K562 (cell line): ENCODE measurements around the gene RBPJL. TPM values are rescaled to one million over a fixed set of nuclear protein-coding genes. Genes with fewer than 3 reads are reported as not detected.

Experiments used
- ATF7 ChIP-seq: fragments of 450-650 bp; IDR thresholded peaks from 2 replicates; pipeline ENCODE4 v1.7.1; 2014; ENCODE audit warnings: mild to moderate bottlenecking, moderate library complexity
- DACH1 ChIP-seq: fragments of 450-650 bp; IDR thresholded peaks from 2 replicates; pipeline ENCODE4 v1.6.1; 2018; ENCODE audit not compliant: partially characterized antibody
- DLX4 ChIP-seq: fragments of 250-450 bp; sonication (Bioruptor Pico); IDR thresholded peaks from 2 replicates; pipeline ENCODE4 v1.6.1; 2021; ENCODE audit warnings: mild to moderate bottlenecking
- DNMT1 ChIP-seq: fragments of 450-650 bp; IDR thresholded peaks from 2 replicates; pipeline ENCODE4 v1.6.1; 2016; ENCODE audit warnings: antibody characterized with exemption, mild to moderate bottlenecking
- FUS ChIP-seq: fragments of 200-400 bp; formaldehyde crosslinking; optimal IDR thresholded peaks from 2 replicates; pipeline ENCODE3; 2017; ENCODE audit warnings: low read depth, low read length
- HEY1 ChIP-seq: fragments of 250-450 bp; sonication (Bioruptor Pico); IDR thresholded peaks from 2 replicates; pipeline ENCODE4 v1.5.0; 2020; ENCODE audit warnings: mild to moderate bottlenecking, moderate library complexity, borderline replicate concordance
- MEIS2 ChIP-seq: fragments of 450-650 bp; IDR thresholded peaks from 2 replicates; pipeline ENCODE4 v1.6.1; 2014; ENCODE audit warnings: mild to moderate bottlenecking; ENCODE audit not compliant: partially characterized antibody
- NBN ChIP-seq: fragments of 450-650 bp; IDR thresholded peaks from 2 replicates; pipeline ENCODE4 v1.6.1; 2016; ENCODE audit warnings: low read depth, mild to moderate bottlenecking
- NFIC ChIP-seq: fragments of 450-650 bp; IDR thresholded peaks from 2 replicates; pipeline ENCODE4 v1.6.1; 2017; ENCODE audit warnings: mild to moderate bottlenecking, inconsistent platforms
- NR2C1 ChIP-seq, 2 experiments: fragments of 450-650 bp; IDR thresholded peaks; 2 replicates each; pipeline ENCODE4 v1.6.1; 2017; ENCODE audit warnings: mild to moderate bottlenecking in 2 of 2, antibody characterized with exemption in 1 of 2, inconsistent platforms in 1 of 2, missing compliant biosample characterization in 1 of 2, missing genetic modification characterization in 1 of 2
- NR4A1 ChIP-seq, 2 experiments: fragments of 250-450 bp in 1 of 2; fragments of 450-650 bp in 1 of 2; sonication (Bioruptor Pico) in 1 of 2; IDR thresholded peaks; 2 replicates each; pipeline versions ENCODE4 v1.4.0 to v1.6.1; 2016 to 2020; ENCODE audit warnings: mild to moderate bottlenecking in 2 of 2, missing compliant biosample characterization in 1 of 2, missing genetic modification characterization in 1 of 2, moderate library complexity in 1 of 2
- RAD21 ChIP-seq, 2 experiments: fragments of 250-450 bp in 1 of 2; fragments of 450-650 bp in 1 of 2; sonication (Bioruptor Pico) in 1 of 2; formaldehyde crosslinking in 1 of 2; IDR thresholded peaks in 1 of 2; conservative IDR thresholded peaks in 1 of 2; 2 replicates each; pipeline versions ENCODE4 v1.4.0 to v1.8.0; 2020 to 2022; ENCODE audit warnings: mild to moderate bottlenecking in 2 of 2, moderate library complexity in 1 of 2
- TFE3 ChIP-seq: fragments of 450-650 bp; formaldehyde crosslinking; IDR thresholded peaks from 2 replicates; pipeline ENCODE4 v1.4.0; 2020; ENCODE audit warnings: mild to moderate bottlenecking, mixed read lengths
- TOE1 ChIP-seq, 2 experiments: fragments of 450-650 bp in 1 of 2; sonication (generic) in 1 of 2; formaldehyde crosslinking in 1 of 2; IDR thresholded peaks; 2 replicates each; pipeline versions ENCODE4 v1.7.1 to v1.8.0; 2016 to 2022; ENCODE audit warnings: borderline replicate concordance in 2 of 2, mild to moderate bottlenecking in 2 of 2, antibody characterized with exemption in 1 of 2, inconsistent platforms in 1 of 2, low read depth in 1 of 2, missing genetic modification reagents in 1 of 2, moderate library complexity in 1 of 2
- USF1 ChIP-seq: sonication (generic); formaldehyde crosslinking; IDR thresholded peaks from 2 replicates; pipeline ENCODE4 v1.9.0; 2022; ENCODE audit warnings: mild to moderate bottlenecking, missing genetic modification reagents
- USF2 ChIP-seq: sonication (generic); formaldehyde crosslinking; IDR thresholded peaks from 2 replicates; pipeline ENCODE4 v1.5.0; 2020; ENCODE audit warnings: missing genetic modification reagents
- VEZF1 ChIP-seq: fragments of 200-800 bp; sonication (Bioruptor generic); IDR thresholded peaks from 2 replicates; pipeline ENCODE4 v1.6.1; 2017; ENCODE audit warnings: missing genetic modification characterization, missing compliant biosample characterization
- ZBTB2 ChIP-seq: fragments of 450-650 bp; IDR thresholded peaks from 2 replicates; pipeline ENCODE4 v1.6.1; 2016; ENCODE audit warnings: antibody characterized with exemption
- ZEB2 ChIP-seq: fragments of 450-650 bp; IDR thresholded peaks from 2 replicates; pipeline ENCODE4 v1.6.1; 2016
- ZFP30 ChIP-seq: fragments of 250-450 bp; sonication (Bioruptor Pico); IDR thresholded peaks from 2 replicates; pipeline ENCODE4 v1.8.0; 2022; ENCODE audit warnings: moderate library complexity, mild to moderate bottlenecking, inconsistent platforms, borderline replicate concordance
- polyA plus RNA-seq, 8 experiments: library from polyadenylated mRNA; depleted of rRNA in 4 of 8; stranded (reverse) in 5 of 8; unstranded in 3 of 8; fragments of >200 nt; fragmentation: Nextera tagmentation in 2 of 8; fragmentation: Illumina TruSeq in 1 of 8; extraction: Ambion mirVana in 2 of 8; extraction: Trizol in 1 of 8; gene quantifications; 2 replicates each; pipeline versions ENCODE4 v1.2.1 to v1.2.3, GENCODE V29; 2011 to 2014; ENCODE audit warnings: inconsistent platforms in 1 of 8, missing spikeins in 1 of 8
- total RNA-seq, 7 experiments: library from RNA; depleted of rRNA in 6 of 7; stranded (reverse); fragments of >200 nt in 6 of 7; fragmentation: Illumina TruSeq in 2 of 7; extraction: Trizol in 2 of 7; gene quantifications; 2 replicates each; pipeline versions ENCODE4 v1.2.1 to v1.2.3, GENCODE V29; 2011 to 2021; ENCODE audit warnings: low replicate concordance in 1 of 7

The RBPJL gene
- total and polyA plus RNA-seq, 9 of the 15 experiments (the other 6 are each of a cell fraction or from before 2014, with no cell fraction given), result not detected

- TF ChIP-seq VEZF1 (CRISPR knock-in tag) (0 out of 2 replicates have a peak, but pooled peaks have one; percentile 12), FUS (no peak), DNMT1 (no peak), USF1 (CRISPR knock-in tag) (peak; percentile 62), DACH1 (no peak), NFIC (peak; percentile 45; the same call in 1 of the 2 replicates), RAD21 (CRISPR knock-in tag; conservative IDR thresholded peaks at IDR 0.05 in 1 of 2, IDR thresholded peaks at IDR 0.05 in 1 of 2) (peak; percentile 95 to 97), HEY1 (CRISPR knock-in tag) (no peak), NR2C1 (IDR thresholded peaks at IDR 0.05) (no peak), NR2C1 (tag; IDR thresholded peaks at IDR 0.05) (peak; percentile 47; the same call in 1 of the 2 replicates), ZBTB2 (no peak), ATF7 (peak; percentile 76; the same call in 1 of the 2 replicates), DLX4 (CRISPR knock-in tag) (no peak), ZEB2 (no peak), MEIS2 (peak; percentile 94), NBN (0 out of 2 replicates have a peak, but pooled peaks have one; percentile 27), TFE3 (CRISPR knock-in tag) (peak; percentile 33; the same call in 1 of the 2 replicates), ZFP30 (no peak), USF2 (CRISPR knock-in tag) (peak; percentile 66), TOE1 (IDR thresholded peaks at IDR 0.05; ENCODE audit: borderline replicate concordance) (peak; percentile 85; the same call in 1 of the 2 replicates), TOE1 (CRISPR knock-in tag; IDR thresholded peaks at IDR 0.05; ENCODE audit: borderline replicate concordance, low read depth) (no peak), NR4A1 (CRISPR knock-in tag; IDR thresholded peaks at IDR 0.05) (no peak), NR4A1 (tag; IDR thresholded peaks at IDR 0.05) (peak; percentile 89; the same call in 1 of the 2 replicates)
These were observed 16.3 kb downstream of the RBPJL start (continued) for GRCh38 chr20:45322952-45323383.
